IMR-90 (cell line): ENCODE measurements around the gene ADAMTS3. TPM values are rescaled to one million over a fixed set of nuclear protein-coding genes. Genes with fewer than 3 reads are reported as not detected.

Source experiments
- ATAC-seq: fragments of 200-7000 bp; cut with Tn5 transposase; 2 replicates; pipeline ENCODE4 v1.9.1; 2020; ENCODE audit warnings: low read depth, mild to moderate bottlenecking, moderate library complexity
- BruUV-seq: library from RNA; stranded (reverse); fragments of 400-500 nt; replicated peaks from 2 replicates; lab custom pipeline; 2021; lab: Mats Ljungman, UMichigan
- CTCF ChIA-PET: fragments of 300-600 bp; formaldehyde crosslinking; extraction: SDS; loops from one replicate; lab custom pipeline; 2021; ENCODE audit warnings: antibody characterized with exemption; lab: Yijun Ruan, JAX
- POLR2A ChIA-PET: fragments of 300-600 bp; sonication (Branson Sonifier 250); formaldehyde crosslinking; loops from one replicate; lab custom pipeline; 2022; ENCODE audit warnings: antibody characterized with exemption; ENCODE audit not compliant: unreplicated experiment; lab: Charles Lee
- DNase-seq: peaks from one replicate; pipeline ENCODE4 v3.0.0; 2013
- H2AFZ ChIP-seq: replicated peaks from 2 replicates; pipeline ENCODE3; 2013; ENCODE audit warnings: low read length, mild to moderate bottlenecking; ENCODE audit not compliant: poor library complexity
- H2AK5ac ChIP-seq: 2 replicates; pipeline ENCODE4 v1.6.1; 2013; ENCODE audit warnings: low read depth, low read length, inconsistent platforms
- H2AK9ac ChIP-seq: replicated peaks from 2 replicates; pipeline ENCODE3; 2013; ENCODE audit warnings: mild to moderate bottlenecking, low read depth, low read length, moderate library complexity; ENCODE audit not compliant: poor library complexity
- H2BK120ac ChIP-seq: 2 replicates; pipeline ENCODE4 v1.6.1; 2013; ENCODE audit warnings: low read depth, low read length, inconsistent platforms
- H2BK15ac ChIP-seq: 3 replicates; pipeline ENCODE4 v1.6.1; 2013; ENCODE audit warnings: low read depth, low read length, inconsistent platforms
- H2BK20ac ChIP-seq: 2 replicates; pipeline ENCODE4 v1.6.1; 2013; ENCODE audit warnings: low read depth, mild to moderate bottlenecking, inconsistent platforms, low read length, moderate library complexity
- H2BK5ac ChIP-seq: 2 replicates; pipeline ENCODE4 v1.6.1; 2013; ENCODE audit warnings: mild to moderate bottlenecking, low read depth, low read length, inconsistent platforms; ENCODE audit not compliant: poor library complexity, severe bottlenecking
- H3K14ac ChIP-seq: replicated peaks from 2 replicates; pipeline ENCODE4 v1.6.1; 2013; ENCODE audit warnings: low read depth, low read length, inconsistent platforms
- H3K18ac ChIP-seq: 2 replicates; pipeline ENCODE4 v1.6.1; 2013; ENCODE audit warnings: low read depth, low read length, control low read depth
- H3K23ac ChIP-seq: 2 replicates; pipeline ENCODE4 v1.6.1; 2013; ENCODE audit warnings: low read depth, low read length, inconsistent platforms
- H3K27ac ChIP-seq: 2 replicates; pipeline ENCODE4 v1.5.1; 2013; ENCODE audit warnings: mild to moderate bottlenecking, control low read depth, low read length; ENCODE audit not compliant: insufficient read depth
- H3K27me3 ChIP-seq: 2 replicates; pipeline ENCODE4 v1.6.1; 2013; ENCODE audit warnings: low read length; ENCODE audit not compliant: control insufficient read depth, insufficient read depth
- H3K36me3 ChIP-seq: 2 replicates; pipeline ENCODE4 v1.6.1; 2013; ENCODE audit warnings: low read length, mixed read lengths; ENCODE audit not compliant: control insufficient read depth, insufficient read depth
- H3K4ac ChIP-seq: 2 replicates; pipeline ENCODE4 v1.6.1; 2013; ENCODE audit warnings: low read depth, low read length, inconsistent platforms
- H3K4me1 ChIP-seq: 2 replicates; pipeline ENCODE4 v1.6.1; 2013; ENCODE audit warnings: low read length, mixed read lengths; ENCODE audit not compliant: control insufficient read depth, insufficient read depth
- H3K4me2 ChIP-seq: 2 replicates; pipeline ENCODE4 v1.6.1; 2013; ENCODE audit warnings: low read depth, mild to moderate bottlenecking, control low read depth, low read length, moderate library complexity
- H3K4me3 ChIP-seq: 2 replicates; pipeline ENCODE4 v1.5.1; 2013; ENCODE audit warnings: low read depth, mild to moderate bottlenecking, control low read depth, low read length, moderate library complexity; ENCODE audit not compliant: insufficient read depth
- H3K56ac ChIP-seq: 2 replicates; pipeline ENCODE4 v1.6.1; 2013; ENCODE audit warnings: low read length, inconsistent platforms; ENCODE audit not compliant: insufficient read depth; ENCODE audit errors: extremely low read depth
- H3K79me1 ChIP-seq, 2 experiments: 2 replicates each; pipeline ENCODE4 v1.6.1; 2013; ENCODE audit warnings: low read length in 2 of 2, inconsistent platforms in 1 of 2, low read depth in 1 of 2
- H3K9ac ChIP-seq: 2 replicates; pipeline ENCODE4 v1.6.1; 2013; ENCODE audit warnings: low read depth, low read length, control low read depth
- H3K9me1 ChIP-seq: 2 replicates; pipeline ENCODE4 v1.6.1; 2013; ENCODE audit warnings: low read length, inconsistent platforms; ENCODE audit not compliant: insufficient read depth
- H3K9me3 ChIP-seq: 2 replicates; pipeline ENCODE4 v1.6.1; 2013; ENCODE audit warnings: low read length; ENCODE audit not compliant: control insufficient read depth, insufficient read depth
- H4K20me1 ChIP-seq: 2 replicates; pipeline ENCODE4 v1.6.1; 2013; ENCODE audit warnings: low read length, inconsistent platforms; ENCODE audit not compliant: insufficient read depth
- H4K5ac ChIP-seq: 2 replicates; pipeline ENCODE4 v1.6.1; 2013; ENCODE audit warnings: mild to moderate bottlenecking, low read depth, low read length, control low read depth
- H4K8ac ChIP-seq, 2 experiments: 2 replicates each; pipeline ENCODE4 v1.6.1; 2013; ENCODE audit warnings: low read depth in 2 of 2, low read length in 2 of 2, control low read depth in 1 of 2, inconsistent platforms in 1 of 2
- H4K91ac ChIP-seq: 2 replicates; pipeline ENCODE4 v1.6.1; 2013; ENCODE audit warnings: low read depth, low read length, inconsistent platforms; ENCODE audit not compliant: insufficient read depth
- BHLHE40 ChIP-seq: fragments of 150-350 bp; IDR thresholded peaks from 2 replicates; pipeline ENCODE4 v1.6.1; 2016; ENCODE audit warnings: mild to moderate bottlenecking, low read depth, low read length
- CEBPB ChIP-seq: IDR thresholded peaks from 2 replicates; pipeline ENCODE4 v1.6.1; 2012; ENCODE audit warnings: low read depth, low read length, improper control_type of control experiment
- CHD1 ChIP-seq: IDR thresholded peaks from 2 replicates; pipeline ENCODE4 v1.6.1; 2012; ENCODE audit warnings: low read depth, low read length, improper control_type of control experiment
- FOS ChIP-seq: fragments of 150-350 bp; IDR thresholded peaks from 2 replicates; pipeline ENCODE4 v1.6.1; 2016; ENCODE audit warnings: low read depth, low read length
- MAFK ChIP-seq: IDR thresholded peaks from 2 replicates; pipeline ENCODE4 v1.6.1; 2012; ENCODE audit warnings: low read depth, low read length, improper control_type of control experiment
- MAZ ChIP-seq: IDR thresholded peaks from 2 replicates; pipeline ENCODE4 v1.6.1; 2012; ENCODE audit warnings: low read depth, mild to moderate bottlenecking, low read length, improper control_type of control experiment, moderate library complexity, borderline replicate concordance
- POLR2A ChIP-seq: IDR thresholded peaks from 2 replicates; pipeline ENCODE4 v1.6.1; 2012; ENCODE audit warnings: mild to moderate bottlenecking, low read depth, low read length
- RAD21 ChIP-seq: IDR thresholded peaks from 2 replicates; pipeline ENCODE4 v1.6.1; 2012; ENCODE audit warnings: low read length, improper control_type of control experiment
- RCOR1 ChIP-seq: IDR thresholded peaks from 2 replicates; pipeline ENCODE4 v1.6.1; 2012; ENCODE audit warnings: mild to moderate bottlenecking, low read length, improper control_type of control experiment; ENCODE audit not compliant: insufficient replicate concordance
- RFX5 ChIP-seq: IDR thresholded peaks from 2 replicates; pipeline ENCODE4 v1.8.0; 2012; ENCODE audit warnings: low read depth, mild to moderate bottlenecking, low read length, moderate library complexity
- SMC3 ChIP-seq: fragments of 150-350 bp; IDR thresholded peaks from 2 replicates; pipeline ENCODE4 v1.6.1; 2016; ENCODE audit warnings: low read depth, mild to moderate bottlenecking, antibody characterized with exemption, low read length, moderate library complexity
- WGBS, 2 experiments: methylation state at CpG; one replicate each; pipeline versions ENCODE4 v1.1.5 to v1.1.7; 2013; ENCODE audit warnings: missing lambda C conversion rate in 2 of 2; ENCODE audit not compliant: insufficient read length in 1 of 2; ENCODE audit errors: extremely low coverage in 2 of 2; 5-methylcytosine and 5-hydroxymethylcytosine counted together
- dilution Hi-C: fragments of 300-500 bp; cut with HindIII; formaldehyde crosslinking; loops from one replicate; pipeline ENCODE4 v1.14.3; 2018; ENCODE audit warnings: low sequenced_read_pairs; ENCODE audit not compliant: unreplicated experiment
- in situ Hi-C: fragments of 300-500 bp; cut with MboI; formaldehyde crosslinking; loops from 3 replicates; pipeline ENCODE4 v1.14.3; 2019; ENCODE audit warnings: low sequenced_read_pairs, inconsistent platforms, mixed read lengths
- intact Hi-C: fragments of 100-400 bp; cut with micrococcal nuclease; formaldehyde crosslinking; loops from 2 replicates; pipeline ENCODE4 v1.10.0; 2022
- polyA plus RNA-seq, 3 experiments: library from polyadenylated mRNA; depleted of rRNA; stranded (reverse); fragments of >200 nt; gene quantifications; 2 replicates each; pipeline ENCODE4 v1.2.3, GENCODE V29; 2012; ENCODE audit warnings: low replicate concordance in 1 of 3
- total RNA-seq: library from RNA; depleted of rRNA; stranded (reverse); fragments of >200 nt; gene quantifications from 2 replicates; pipeline ENCODE4 v1.2.3, GENCODE V29; 2012
- TF ChIP-seq, protein P1 (sequence below): fragments of 150-350 bp; IDR thresholded peaks from 2 replicates; pipeline ENCODE4 v1.6.1; 2016; ENCODE audit warnings: low read depth, mild to moderate bottlenecking, low read length, moderate library complexity, borderline replicate concordance
- TF ChIP-seq, protein P2 (sequence below): conservative IDR thresholded peaks from 2 replicates; pipeline ENCODE4 v1.5.1; 2012; ENCODE audit warnings: mild to moderate bottlenecking, low read depth, low read length, improper control_type of control experiment

Gene ADAMTS3
- total and polyA plus RNA-seq, 2 of the 4 experiments (the other 2 are of a cell fraction), result 0.68 to 2.9 TPM

DNA sequence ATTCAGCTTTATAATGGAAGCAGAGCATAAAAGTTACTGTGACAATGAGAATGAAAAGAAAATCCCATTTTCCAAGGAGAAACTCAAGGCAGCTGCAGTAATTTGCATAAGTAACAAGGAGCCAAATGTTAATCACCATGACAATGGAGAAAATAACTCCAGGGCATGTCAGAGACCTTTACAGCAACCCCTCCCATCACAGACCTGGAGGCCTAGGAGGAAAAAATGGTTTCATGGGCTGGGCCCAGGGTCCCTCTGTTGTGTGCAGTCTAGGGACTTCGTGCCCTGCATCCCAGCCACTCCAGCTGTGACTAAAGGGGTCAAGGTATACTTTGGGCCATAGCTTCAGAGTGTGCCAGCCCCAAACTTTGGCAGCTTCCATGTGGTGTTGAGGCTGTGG lies 313.8 kb downstream of the ADAMTS3 start:
- Histone ChIP-seq H2BK20ac (no peak overlapping the region), H3K4me2 (no peak overlapping the region), H3K18ac (no peak overlapping the region), H3K9me3 (no peaks in the 10 kb centered on the region), H3K4me1 (no peaks in the 10 kb centered on the region), H3K27ac (no peak overlapping the region), H2BK15ac (no peak overlapping the region), H3K9ac (no peak overlapping the region), H4K5ac (no peak overlapping the region), H3K36me3 (no peaks in the 10 kb centered on the region), H3K23ac (no peak overlapping the region), H2AFZ (no peak overlapping the region), H4K8ac (no peak overlapping the region), H3K27me3 (no peaks in the 10 kb centered on the region), H2BK120ac (no peak overlapping the region), H3K4me3 (no peak overlapping the region), H3K4ac (no peak overlapping the region), H3K56ac (no peak overlapping the region), H4K91ac (no peak overlapping the region), H2BK5ac (no peak overlapping the region), H3K9me1 (no peaks in the 10 kb centered on the region), H2AK5ac (no peak overlapping the region), H4K20me1 (no peaks in the 10 kb centered on the region), H2AK9ac (no peak overlapping the region), H3K79me1 (no peaks in the 10 kb centered on the region), H3K14ac (no peak overlapping the region)
- WGBS, 2 experiments, result no CpG with 5 or more reads among the region's 1 CpG
- TF ChIP-seq CEBPB, result no peak
- TF ChIP-seq RAD21, result no peak
- TF ChIP-seq RCOR1, result no peak
- no peak for TF ChIP-seq MAFK
- TF ChIP-seq, protein P1, sequence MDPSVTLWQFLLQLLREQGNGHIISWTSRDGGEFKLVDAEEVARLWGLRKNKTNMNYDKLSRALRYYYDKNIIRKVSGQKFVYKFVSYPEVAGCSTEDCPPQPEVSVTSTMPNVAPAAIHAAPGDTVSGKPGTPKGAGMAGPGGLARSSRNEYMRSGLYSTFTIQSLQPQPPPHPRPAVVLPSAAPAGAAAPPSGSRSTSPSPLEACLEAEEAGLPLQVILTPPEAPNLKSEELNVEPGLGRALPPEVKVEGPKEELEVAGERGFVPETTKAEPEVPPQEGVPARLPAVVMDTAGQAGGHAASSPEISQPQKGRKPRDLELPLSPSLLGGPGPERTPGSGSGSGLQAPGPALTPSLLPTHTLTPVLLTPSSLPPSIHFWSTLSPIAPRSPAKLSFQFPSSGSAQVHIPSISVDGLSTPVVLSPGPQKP, result no peak
- TF ChIP-seq BHLHE40, result no peak
- TF ChIP-seq FOS, result no peak
- TF ChIP-seq, protein P2, sequence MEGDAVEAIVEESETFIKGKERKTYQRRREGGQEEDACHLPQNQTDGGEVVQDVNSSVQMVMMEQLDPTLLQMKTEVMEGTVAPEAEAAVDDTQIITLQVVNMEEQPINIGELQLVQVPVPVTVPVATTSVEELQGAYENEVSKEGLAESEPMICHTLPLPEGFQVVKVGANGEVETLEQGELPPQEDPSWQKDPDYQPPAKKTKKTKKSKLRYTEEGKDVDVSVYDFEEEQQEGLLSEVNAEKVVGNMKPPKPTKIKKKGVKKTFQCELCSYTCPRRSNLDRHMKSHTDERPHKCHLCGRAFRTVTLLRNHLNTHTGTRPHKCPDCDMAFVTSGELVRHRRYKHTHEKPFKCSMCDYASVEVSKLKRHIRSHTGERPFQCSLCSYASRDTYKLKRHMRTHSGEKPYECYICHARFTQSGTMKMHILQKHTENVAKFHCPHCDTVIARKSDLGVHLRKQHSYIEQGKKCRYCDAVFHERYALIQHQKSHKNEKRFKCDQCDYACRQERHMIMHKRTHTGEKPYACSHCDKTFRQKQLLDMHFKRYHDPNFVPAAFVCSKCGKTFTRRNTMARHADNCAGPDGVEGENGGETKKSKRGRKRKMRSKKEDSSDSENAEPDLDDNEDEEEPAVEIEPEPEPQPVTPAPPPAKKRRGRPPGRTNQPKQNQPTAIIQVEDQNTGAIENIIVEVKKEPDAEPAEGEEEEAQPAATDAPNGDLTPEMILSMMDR, result no peak
- TF ChIP-seq CHD1, result no peak
- no peak for TF ChIP-seq SMC3
- TF ChIP-seq RFX5, result no peak
- TF ChIP-seq MAZ, result no peak
- TF ChIP-seq POLR2A, result no peak
- intact Hi-C loops, result no loop called here
- POLR2A ChIA-PET, result no interaction called here
- DNase-seq (no peak), ATAC-seq (no peak)
- CTCF ChIA-PET, result no interaction called here
- dilution Hi-C loops, result no loop called here
- BruUV-seq, result no TSS peak
- in situ Hi-C loops, result no loop called here
